Measurements from ENCODE around the gene EPM2A.
"Not testable (repeated sequence)": the region's sequence is repeated elsewhere in the genome, so short reads cannot be mapped to it uniquely, and the experiment has no call there.

EPM2A gene

DNA sequence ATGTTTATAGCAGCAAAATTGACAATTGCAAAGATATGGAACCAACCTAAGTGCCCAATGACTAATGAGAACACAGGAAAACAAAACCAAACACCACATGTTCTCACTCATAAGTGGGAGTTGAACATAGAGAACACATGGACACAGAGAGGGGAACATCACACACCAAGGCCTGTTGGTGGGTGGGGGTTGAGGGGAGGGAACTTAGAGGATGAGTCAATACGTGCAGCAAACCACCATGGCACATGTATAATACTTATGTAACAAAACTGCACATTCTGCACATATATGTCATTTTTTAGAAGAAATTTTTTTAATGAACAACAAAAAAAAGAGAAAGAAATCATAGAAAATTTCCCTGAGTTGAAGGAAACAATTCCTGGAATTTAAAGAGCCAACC is 3.9 kb downstream of the EPM2A start:
- no peak for DNase-seq (ENCODE audit: low read depth, low spot score)

DNA sequence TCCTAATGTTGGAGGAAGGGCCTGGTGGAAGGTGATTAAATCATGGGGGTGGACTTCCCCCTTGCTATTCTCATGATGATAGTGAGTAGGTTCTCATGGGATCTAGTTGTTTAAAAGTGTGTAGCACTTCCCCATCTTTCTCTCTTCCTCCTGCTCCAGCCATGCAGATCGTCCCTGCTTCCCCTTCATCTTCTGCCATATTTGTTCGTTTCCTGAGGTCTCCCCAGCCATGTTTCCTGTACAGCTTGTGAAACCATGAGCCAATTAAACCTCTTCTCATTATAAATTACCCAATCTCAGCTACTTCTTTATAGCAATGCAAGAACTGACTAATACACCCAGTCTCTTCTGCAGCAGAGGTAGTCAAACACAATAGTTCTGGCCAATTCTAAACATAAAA is 5.4 kb downstream of the EPM2A start:
- DNase-seq (ENCODE audit: low read depth, low spot score), result no peak

DNA sequence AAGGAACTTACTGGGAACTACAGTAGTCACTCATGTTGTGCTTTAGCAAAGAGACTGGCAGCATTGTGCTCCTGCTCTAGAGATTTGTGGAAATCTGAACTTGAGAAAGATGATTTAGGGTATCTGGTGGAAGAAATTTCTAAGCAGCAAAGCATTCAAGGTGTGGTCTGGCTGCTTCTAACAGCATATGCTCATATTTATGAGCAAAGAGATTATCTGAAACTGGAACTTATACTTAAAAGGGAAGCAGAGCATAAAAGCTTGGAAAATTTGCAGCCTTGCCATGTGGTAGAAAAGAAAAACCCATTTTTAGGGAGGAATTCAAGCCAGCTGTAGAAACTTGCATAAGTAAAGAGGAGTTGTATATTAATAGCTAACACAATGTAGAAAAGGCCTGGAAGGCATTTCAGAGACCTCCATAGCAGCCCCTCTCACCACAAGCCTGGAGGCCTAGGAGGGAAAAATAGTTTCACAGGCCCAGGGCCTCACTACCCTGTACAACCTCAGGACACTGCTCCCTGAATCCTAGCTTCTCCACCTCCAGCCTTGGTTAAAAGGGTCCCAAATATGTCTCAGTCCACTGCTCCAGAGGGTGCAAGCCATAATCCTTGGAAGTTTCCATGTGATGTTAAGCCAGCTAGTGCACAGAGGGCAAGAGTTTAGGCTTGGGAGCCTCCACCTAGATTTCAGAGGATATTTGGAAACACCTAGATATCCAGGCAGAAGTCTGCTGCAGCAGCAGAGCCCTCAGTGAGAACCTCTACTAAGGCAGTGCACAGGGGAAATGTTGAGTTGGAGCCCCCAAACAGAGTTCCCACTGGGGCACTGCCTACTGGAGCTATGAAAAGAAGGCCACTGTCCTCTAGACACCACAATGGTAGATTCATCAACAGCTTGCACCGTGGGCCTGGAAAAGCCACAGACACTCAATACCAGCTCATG is 6.6 kb downstream of the EPM2A start:
- no peak for DNase-seq (ENCODE audit: low read depth, low spot score)

DNA sequence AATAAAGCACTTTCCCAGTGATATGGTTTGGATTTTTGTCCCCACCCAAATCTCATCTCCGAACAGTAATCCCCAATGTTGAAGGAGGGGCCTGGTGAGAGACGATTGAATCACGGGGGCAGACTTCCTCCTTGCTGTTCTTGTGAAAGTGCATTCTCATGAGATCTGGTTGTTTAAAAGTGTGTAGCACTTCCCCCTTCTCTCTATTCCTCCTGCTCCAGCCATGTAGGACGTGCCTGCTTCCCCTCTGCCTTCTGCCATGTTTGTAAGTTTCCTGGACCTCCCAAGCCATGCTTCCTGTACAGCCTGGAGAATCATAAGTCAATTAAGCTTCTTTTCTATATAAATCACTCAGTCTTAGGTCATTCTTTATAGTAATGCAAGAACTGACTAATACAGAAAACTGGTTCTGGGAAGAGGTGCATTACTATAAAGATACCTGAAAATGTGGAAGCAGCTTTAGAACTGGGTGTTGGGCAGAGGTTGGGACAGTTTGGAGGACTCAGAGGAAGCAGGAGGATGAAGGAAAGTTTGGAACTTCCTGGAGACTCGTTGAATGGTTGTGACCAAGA is 7.4 kb downstream of the EPM2A start:
- DNase-seq (ENCODE audit: low read depth, low spot score), result no peak

DNA sequence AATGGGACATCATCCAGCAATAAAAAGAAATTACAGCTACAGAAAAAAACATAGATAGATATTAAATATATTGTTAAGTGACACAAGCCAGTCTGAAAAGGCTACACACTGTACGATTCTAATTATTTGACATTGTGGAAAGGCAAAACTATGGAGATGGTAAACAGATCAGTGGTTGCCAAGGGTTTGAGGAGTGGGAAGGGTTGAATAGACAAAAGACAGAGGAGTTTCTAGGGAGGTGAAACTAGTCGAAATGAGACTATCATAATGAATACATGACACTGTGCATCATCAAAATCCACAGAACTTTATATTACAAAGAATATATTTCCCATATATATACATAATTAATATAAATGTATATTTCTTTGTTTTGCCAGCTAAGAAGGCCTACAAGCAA is 9.8 kb downstream of the EPM2A start:
- DNase-seq (ENCODE audit: low read depth, low spot score), result no peak

DNA sequence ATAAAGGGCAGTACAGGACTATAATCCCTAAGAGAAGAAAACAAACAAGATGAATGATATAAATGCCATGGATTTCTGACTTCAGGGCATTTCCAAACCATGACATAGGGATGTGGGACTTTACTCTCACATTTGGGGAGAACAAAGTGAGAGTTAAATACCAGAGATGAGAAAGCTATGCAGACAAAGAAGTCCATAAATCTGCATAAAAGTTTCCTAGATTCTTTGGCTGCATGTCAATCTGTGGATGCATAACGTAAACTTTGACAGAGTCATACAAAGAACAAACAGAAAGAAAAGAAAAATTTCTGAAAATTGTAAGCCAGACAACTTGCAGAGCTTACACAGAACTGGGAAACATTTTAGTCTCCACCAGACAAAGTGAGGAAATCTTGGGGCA is 11.7 kb downstream of the EPM2A start:
- no peak for DNase-seq (ENCODE audit: low read depth, low spot score)

DNA sequence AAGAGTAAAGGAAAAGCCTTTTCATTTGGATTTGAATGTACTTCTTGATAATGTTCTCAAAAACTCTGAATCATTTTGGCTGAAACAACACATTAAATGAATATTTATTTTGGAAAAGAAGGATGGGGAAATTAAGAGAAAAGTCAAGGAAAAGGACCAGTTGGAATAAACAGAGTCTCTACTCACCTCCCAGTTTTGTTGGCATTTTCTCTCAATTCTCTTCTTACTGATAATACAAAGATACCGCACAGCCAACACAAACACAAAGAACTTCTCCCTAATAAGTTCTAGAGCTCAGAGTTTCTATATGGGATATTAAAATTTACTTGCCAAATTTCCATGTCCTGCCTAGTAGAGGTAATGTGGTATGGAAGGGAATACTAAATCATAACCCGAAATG is 13.1 kb downstream of the EPM2A start:
- DNase-seq (ENCODE audit: low read depth, low spot score), result no peak

DNA sequence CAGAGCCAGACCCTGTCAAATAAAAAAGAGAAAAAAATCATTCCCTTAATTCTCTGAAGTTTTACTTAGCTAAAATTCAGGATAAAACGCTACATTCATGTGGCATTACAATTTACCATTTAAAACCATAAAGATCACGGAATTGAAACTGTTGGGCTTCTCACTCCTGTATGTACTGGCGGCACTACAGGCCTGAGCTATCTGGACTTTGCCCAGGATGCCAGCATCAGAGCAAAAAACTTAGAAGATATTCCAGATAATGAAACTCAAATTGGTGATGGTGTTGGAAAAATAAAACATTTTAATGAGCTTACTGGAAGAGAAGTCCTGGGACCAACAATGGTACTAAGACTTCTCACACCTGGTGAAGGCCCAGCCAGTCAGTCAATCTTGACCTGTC is 14.2 kb downstream of the EPM2A start:
- no peak for DNase-seq (ENCODE audit: low read depth, low spot score)

DNA sequence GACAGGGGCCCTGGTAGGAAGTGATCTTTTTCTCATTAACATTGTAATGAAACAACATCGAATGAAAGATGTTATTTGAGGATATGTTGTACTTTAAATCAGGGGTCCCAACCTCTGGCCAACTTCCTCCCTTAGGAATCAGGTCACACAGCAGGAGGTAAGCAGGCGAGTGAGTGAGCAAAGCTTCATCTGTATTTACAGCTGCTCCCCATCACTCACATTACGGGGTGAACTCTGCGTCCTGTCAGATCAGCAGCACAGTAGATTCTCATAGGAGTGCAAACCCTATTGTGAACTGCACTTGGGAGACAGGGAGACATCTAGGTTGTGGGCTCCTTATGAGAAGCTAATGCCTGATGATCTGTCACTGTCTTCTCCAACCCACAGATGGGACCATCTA is 19.9 kb downstream of the EPM2A start:
- no peak for DNase-seq (ENCODE audit: low read depth, low spot score)

DNA sequence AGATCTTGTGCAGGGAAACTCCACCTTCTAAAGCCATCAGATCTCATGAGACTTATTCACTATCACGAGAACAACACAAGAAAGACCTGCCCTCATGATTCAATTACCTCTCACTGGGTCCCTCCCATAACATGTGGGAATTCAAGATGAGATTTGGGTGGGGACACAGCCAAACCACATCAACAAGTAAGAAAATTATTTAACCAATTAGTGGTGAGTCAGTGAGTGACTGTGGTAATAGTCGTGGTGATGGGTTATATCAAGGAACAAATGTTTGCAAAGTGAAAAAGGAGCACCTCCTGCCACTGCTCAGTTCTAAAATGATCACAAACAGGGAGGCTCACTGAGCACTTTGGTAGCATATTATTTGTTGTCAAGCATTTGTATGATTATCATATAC is 20.6 kb downstream of the EPM2A start:
- no peak for DNase-seq (ENCODE audit: low read depth, low spot score)

DNA sequence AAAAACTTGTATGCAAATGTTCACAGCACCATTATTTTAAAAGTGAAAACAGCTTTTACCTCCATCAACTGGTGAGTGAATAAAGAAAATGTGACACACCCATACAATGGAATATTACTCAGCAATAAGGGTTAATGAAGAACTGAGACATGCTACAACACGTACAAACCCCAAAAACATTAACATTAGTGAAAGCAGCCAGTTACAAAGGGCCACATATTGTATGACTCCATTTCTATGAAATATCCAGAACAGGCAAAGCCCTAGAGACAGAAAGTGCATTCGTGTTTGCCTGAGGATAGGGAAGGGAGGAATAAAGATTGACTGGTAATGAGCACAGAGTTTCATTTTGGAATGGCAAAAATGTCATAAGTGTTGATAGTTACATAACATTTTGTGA is 21.5 kb downstream of the EPM2A start:
- no peak for DNase-seq (ENCODE audit: low read depth, low spot score)

DNA sequence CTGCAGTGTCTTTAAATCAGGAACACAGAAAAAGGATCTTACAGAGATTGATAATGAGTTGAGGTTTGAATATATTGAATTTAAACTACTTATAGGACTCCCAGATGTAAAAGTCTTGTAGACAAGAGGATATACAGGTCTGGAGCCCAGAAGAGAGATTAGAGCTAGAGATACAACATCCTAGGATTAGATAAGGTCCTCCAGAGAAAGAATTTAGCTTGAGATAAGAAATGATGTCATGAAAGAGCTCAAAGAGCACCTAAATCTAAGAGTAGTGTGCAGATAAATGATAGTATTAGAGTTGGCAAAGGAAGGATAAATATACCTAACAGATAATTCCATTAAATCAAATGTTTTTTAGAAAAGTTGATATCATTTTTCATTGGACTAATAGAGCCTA is 23.9 kb downstream of the EPM2A start:
- DNase-seq (ENCODE audit: low read depth, low spot score), result no peak

DNA sequence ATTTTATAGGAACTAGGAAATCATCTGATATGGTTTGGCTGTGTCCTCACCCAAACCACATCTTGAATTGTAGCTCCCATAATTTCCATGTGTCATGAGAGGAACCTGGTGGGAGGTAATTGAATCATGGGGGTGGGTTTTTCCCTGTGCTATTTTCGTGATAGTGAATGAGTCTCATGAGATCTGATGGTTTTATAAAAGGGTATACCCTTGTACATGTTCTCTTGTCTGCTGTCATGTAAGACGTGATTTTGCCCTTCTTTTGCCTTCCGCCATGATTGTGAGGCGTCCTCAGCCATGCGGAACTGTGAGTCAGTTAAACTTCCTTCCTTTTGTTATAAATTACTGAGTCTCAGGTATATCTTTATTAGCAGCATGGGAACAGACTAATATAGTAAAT is 27.9 kb downstream of the EPM2A start:
- no peak for DNase-seq (ENCODE audit: low read depth, low spot score)

DNA sequence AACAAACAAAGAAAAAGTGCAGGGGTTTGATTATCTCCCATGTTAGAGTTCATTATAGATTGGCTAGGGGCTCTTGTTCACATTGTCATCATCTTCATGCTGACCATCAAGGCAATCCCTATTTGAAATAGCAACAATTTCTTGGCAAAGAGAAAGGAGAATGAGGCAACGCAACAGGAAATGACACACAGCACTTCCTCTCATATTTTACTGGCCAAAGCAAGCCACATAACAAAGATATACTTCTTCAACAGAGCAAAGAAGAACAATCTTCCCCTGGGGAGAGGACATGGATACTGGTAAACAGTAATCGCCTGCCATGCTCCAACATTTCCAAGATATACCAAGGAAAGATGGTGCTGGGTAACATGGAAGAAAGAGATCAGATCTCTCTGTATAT is 29.8 kb downstream of the EPM2A start:
- DNase-seq (ENCODE audit: low read depth, low spot score), result no peak

DNA sequence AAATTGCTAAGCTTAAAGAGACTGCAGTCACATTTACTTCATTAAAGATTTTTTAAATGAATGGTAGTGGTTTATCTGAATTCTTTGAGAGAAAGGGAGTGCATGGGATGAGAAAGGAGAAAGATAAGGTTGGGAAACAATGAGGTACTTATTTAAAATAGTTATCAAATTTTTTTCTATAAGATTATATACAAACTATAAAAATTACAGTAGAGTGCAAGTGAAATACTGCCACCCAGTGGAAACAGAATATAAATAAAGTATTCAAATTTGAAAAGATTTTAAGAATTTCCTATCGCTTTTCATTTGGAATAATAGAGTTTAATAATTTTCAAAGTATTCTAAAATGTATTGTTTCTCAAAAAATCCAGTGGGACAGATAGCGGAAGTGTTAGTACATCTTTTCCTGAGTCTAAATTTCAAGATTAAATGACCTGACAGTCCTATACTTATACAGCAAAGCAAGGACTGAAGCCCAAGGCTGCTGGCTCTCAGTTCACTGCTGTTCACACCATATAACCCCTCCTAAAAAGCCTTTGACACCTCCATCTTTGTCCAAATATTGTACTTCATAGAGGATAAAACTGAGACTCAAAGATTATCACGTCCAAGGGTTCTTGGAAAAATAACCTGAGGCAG is 31.1 kb downstream of the EPM2A start:
- no peak for DNase-seq (ENCODE audit: low read depth, low spot score)

DNA sequence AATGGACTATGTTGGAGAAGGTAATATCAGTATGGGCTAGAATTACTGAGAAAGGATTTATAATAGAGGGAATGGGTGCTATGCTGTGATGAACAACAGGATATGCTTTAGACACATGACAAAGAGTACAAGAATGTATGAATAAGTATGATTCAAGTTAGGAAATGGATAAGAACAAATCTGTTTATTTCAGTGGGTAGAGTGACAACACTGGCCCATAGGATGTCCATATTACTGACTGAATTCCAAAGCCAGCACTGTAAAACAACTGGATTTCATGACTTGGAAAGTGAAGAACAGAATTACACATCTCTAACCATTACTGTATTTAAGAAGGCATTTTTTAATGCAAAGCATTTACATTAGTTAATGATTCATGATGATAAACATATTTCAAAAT is 35.9 kb downstream of the EPM2A start:
- DNase-seq (ENCODE audit: low read depth, low spot score), result no peak

DNA sequence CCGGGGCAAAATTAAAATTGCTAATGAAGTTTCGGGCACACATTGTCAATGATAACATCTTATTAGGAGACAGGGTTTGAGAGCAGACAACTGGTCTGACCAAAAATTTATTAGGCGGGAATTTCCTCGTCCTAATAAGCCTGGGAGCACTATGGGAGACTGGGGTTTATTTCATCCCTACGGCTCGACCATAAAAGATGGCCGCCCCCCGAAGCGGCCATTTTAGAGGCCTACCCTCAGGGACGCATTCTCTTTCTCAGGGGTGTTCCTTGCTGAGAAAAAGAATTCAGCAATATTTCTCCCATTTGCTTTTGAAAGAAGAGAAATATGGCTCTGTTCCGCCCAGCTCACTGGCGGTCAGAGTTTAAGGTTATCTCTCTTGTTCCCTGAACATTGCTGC is 37.9 kb downstream of the EPM2A start:
- not testable (repeated sequence) for DNase-seq (ENCODE audit: low read depth, low spot score)

DNA sequence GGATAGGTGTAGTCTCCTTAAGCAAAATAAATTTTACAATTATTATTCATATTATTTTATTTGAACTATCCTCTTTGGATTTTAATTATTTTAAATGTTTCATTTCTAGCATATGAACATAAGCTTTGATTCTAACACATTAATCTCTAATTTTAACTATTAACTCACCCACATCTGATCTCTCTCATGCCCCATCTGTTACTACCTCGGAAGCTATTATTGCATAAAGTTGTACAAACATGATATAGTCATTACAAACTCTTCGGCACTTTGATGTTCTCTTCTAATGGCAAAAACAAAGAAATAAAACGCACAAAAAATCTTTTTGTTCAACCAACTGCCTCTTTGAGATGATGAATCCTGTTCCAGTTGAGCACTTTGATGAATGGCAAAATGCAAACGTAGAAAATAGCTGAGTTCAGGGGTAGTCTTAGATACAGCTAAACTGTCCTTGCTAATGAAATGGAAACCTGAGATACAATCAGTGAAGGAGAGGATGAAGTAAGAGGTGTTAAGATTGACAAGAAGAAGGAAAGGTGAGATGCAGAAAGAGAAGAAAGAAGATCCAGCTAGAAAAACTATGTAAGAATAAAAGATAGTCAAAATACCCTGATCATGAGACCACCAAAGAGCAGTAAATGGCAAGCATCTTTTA is 41.1 kb downstream of the EPM2A start:
- no peak for DNase-seq (ENCODE audit: low read depth, low spot score)

DNA sequence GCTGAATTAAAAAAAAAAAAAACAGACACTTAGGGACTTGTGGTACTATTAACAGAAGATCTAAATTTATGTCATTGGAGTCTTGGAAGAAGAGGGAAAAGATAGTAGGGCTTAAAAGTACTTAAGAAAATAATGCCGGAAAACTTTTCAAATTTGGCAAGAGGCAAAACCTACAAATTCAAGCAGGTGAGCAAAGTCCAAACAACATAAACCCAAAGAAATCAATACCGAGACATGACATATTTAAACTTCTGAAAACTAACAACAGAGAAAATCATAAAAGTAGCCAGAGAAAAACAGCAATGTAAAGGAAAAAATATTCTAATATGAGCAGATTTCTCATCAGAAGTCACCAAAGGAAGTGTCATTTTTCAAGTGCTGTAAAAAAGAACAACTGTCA is 44.4 kb downstream of the EPM2A start:
- DNase-seq (ENCODE audit: low read depth, low spot score), result no peak

DNA sequence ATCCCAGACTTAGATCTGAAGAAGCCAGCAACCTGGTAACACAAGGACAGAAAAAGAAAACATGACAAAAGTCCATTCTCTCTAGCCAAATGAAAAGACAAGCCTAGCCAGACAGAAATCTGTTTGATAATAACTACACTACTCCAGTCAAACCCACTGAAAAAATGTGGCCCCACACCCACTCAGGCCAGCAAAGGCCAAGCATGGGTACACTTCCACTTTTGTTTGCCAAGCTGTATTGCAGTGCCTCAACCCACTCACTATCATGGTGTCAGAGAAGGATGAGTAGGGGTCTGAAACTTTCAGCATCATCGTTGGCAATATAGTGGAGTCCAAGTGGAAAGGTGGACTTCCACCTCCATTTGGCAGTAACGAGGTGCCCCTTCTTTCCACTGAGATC is 45.8 kb downstream of the EPM2A start:
- no peak for DNase-seq (ENCODE audit: low read depth, low spot score)

DNA sequence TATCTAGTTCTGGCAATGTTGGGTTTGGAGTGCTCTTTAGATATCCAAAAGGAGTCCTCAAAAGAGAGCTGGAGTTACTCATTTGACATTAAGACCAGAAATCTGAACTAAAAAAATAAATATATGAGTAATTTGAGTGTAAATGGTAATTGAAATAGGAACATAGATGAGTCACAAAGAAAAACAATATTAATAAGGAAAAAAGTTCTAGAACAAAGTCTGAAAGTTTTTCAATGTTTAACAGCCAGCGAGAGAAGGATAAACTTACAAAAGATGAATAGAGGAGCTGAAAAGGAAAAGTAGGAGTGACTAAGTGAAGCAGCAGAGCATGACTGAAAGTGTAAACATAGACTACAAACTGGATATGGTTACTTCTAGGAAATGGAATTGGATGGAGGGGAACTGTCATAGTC is 46.8 kb downstream of the EPM2A start:
- no peak for DNase-seq (ENCODE audit: low read depth, low spot score)

DNA sequence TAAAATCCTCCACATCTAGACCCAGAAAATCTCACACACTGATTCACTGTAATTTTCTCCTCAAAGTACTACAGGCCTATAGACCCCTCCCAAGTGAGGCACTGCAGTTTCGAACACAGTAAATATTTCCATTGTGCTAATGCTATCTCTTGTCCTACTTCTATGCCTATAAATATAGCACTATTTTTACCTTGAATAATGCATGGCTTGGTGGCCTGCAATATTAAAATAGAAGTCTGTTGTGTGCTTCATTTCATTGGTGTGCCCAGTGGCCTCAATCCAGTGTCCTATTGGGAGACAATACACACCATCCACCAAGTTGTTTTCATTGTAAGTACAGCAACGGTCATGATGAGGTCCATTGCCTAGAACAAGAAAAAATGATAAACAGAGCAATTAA is 49.4 kb downstream of the EPM2A start:
- DNase-seq (ENCODE audit: low read depth, low spot score), result no peak

All from ELF-1 (cell line).